HepG2 (cell line): ENCODE data around the gene NOCT. TPM values are rescaled to one million over a fixed set of nuclear protein-coding genes. Genes with fewer than 3 reads are reported as not detected.

Experiments used
- ARID2 ChIP-seq: sonication (generic); formaldehyde crosslinking; IDR thresholded peaks from 2 replicates; pipeline ENCODE4 v1.8.1; 2022; ENCODE audit warnings: mild to moderate bottlenecking, missing genetic modification reagents, borderline replicate concordance
- FOXM1 ChIP-seq: sonication (generic); formaldehyde crosslinking; IDR thresholded peaks from 2 replicates; pipeline ENCODE4 v1.5.0; 2020; ENCODE audit warnings: missing genetic modification reagents
- GATAD2A ChIP-seq: IDR thresholded peaks from 2 replicates; pipeline ENCODE4 v1.6.1; 2016
- HNRNPL ChIP-seq: fragments of 200-400 bp; formaldehyde crosslinking; IDR thresholded peaks from 2 replicates; pipeline ENCODE4 v1.6.1; 2017; ENCODE audit warnings: mild to moderate bottlenecking, low read depth, low read length
- NAIF1 ChIP-seq: sonication (generic); formaldehyde crosslinking; IDR thresholded peaks from 2 replicates; pipeline ENCODE4 v1.5.0; 2020; ENCODE audit warnings: mild to moderate bottlenecking, missing genetic modification reagents, borderline replicate concordance
- PRPF4 ChIP-seq: fragments of 200-400 bp; formaldehyde crosslinking; IDR thresholded peaks from 2 replicates; pipeline ENCODE4 v1.6.1; 2016; ENCODE audit warnings: low read length, low read depth; ENCODE audit not compliant: poor library complexity, severe bottlenecking
- RFX3 ChIP-seq: IDR thresholded peaks from 2 replicates; pipeline ENCODE4 v1.6.1; 2016; ENCODE audit warnings: missing biosample characterization, missing genetic modification reagents
- SIX4 ChIP-seq: sonication (generic); formaldehyde crosslinking; IDR thresholded peaks from 2 replicates; pipeline ENCODE4 v1.4.0; 2020; ENCODE audit warnings: missing genetic modification reagents
- THAP11 ChIP-seq: IDR thresholded peaks from 2 replicates; pipeline ENCODE4 v1.6.1; 2016; ENCODE audit warnings: missing biosample characterization, missing genetic modification reagents
- ZBTB43 ChIP-seq: sonication (generic); formaldehyde crosslinking; conservative IDR thresholded peaks from 2 replicates; pipeline ENCODE4 v1.4.0; 2020; ENCODE audit warnings: missing genetic modification reagents
- ZNF333 ChIP-seq: sonication (generic); formaldehyde crosslinking; IDR thresholded peaks from 2 replicates; pipeline ENCODE4 v1.4.0; 2020; ENCODE audit warnings: mild to moderate bottlenecking, missing genetic modification reagents, borderline replicate concordance
- ZNF354B ChIP-seq: sonication (generic); formaldehyde crosslinking; IDR thresholded peaks from 2 replicates; pipeline ENCODE4 v1.8.0; 2022; ENCODE audit warnings: mild to moderate bottlenecking, missing genetic modification reagents
- ZNF382 ChIP-seq: sonication (generic); formaldehyde crosslinking; IDR thresholded peaks from 2 replicates; pipeline ENCODE4 v1.5.0; 2020; ENCODE audit warnings: missing genetic modification reagents, mild to moderate bottlenecking, borderline replicate concordance
- ZNF501 ChIP-seq: sonication (generic); formaldehyde crosslinking; IDR thresholded peaks from 2 replicates; pipeline ENCODE4 v1.5.1; 2020; ENCODE audit warnings: mild to moderate bottlenecking, moderate library complexity, missing genetic modification reagents
- ZNF703 ChIP-seq: sonication (generic); formaldehyde crosslinking; IDR thresholded peaks from 2 replicates; pipeline ENCODE4 v1.5.1; 2020; ENCODE audit warnings: missing genetic modification reagents, mild to moderate bottlenecking, moderate library complexity, borderline replicate concordance
- ZNF709 ChIP-seq: sonication (generic); formaldehyde crosslinking; IDR thresholded peaks from 2 replicates; pipeline ENCODE4 v1.5.0; 2020; ENCODE audit warnings: mild to moderate bottlenecking, missing genetic modification reagents
- ZNF792 ChIP-seq: IDR thresholded peaks from 2 replicates; pipeline ENCODE4 v1.6.1; 2016
- polyA plus RNA-seq, 8 experiments: library from polyadenylated mRNA; depleted of rRNA in 3 of 8; stranded (reverse) in 7 of 8; unstranded in 1 of 8; fragments of >200 nt; fragmentation: Illumina TruSeq in 4 of 8; extraction: Trizol in 4 of 8; gene quantifications; 2 replicates each; pipeline versions ENCODE4 v1.2.1 to v1.2.3, GENCODE V29; 2011 to 2016; ENCODE audit warnings: low read depth in 4 of 8, missing spikeins in 1 of 8, mixed read lengths in 1 of 8; ENCODE audit not compliant: insufficient read depth in 1 of 8
- total RNA-seq, 5 experiments: library from RNA; depleted of rRNA; stranded (reverse); fragments of >200 nt; fragmentation: Illumina TruSeq; extraction: Trizol; gene quantifications; 2 replicates each; pipeline ENCODE4 v1.2.3, GENCODE V29; 2016; ENCODE audit warnings: low read depth in 1 of 5
- TF ChIP-seq, protein P1 (sequence below): sonication (generic); formaldehyde crosslinking; IDR thresholded peaks from 2 replicates; pipeline ENCODE4 v1.4.0; 2020; ENCODE audit warnings: mild to moderate bottlenecking, missing genetic modification reagents
- TF ChIP-seq, protein P2 (sequence below): sonication (generic); formaldehyde crosslinking; conservative IDR thresholded peaks from 2 replicates; pipeline ENCODE4 v1.4.0; 2020; ENCODE audit warnings: missing genetic modification reagents

NOCT gene
- total and polyA plus RNA-seq, 2 of the 13 experiments (the other 11 are each of a cell fraction or from before 2014, with no cell fraction given): 3.6 to 13.1 TPM

DNA sequence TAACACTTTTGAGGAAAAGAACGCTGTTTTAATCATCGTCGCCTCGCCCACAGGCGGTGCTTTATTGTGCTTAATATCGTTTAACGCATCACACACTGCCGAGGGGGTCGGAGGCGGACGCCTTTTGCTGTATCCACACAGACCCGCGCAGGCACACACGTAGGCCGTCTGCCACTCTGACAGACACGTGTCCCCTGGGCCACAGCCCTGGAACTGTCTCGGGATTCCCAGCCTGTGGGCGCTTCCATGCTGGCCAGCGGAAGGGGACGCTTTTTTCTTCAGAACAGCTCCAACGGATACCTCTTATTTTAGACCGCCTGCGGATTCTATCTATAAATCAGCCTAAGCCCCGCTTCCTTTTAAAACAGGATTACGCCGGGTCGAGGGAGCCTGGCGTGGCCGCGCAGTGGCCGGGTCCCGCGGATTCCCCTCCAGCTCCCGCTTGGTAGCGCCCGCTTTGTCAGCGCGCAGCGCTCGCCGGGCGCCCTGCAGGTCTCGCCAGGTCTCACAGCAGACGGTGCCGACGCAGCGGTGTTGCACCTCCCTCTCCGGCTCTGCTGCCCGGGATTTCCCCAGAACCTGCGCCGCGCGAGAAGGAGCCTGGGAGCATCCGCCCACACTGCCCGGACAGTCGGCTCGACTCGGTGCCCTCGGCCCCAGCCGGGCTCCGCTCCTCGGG lies at the start of gene NOCT (continued):
- TF ChIP-seq, protein P1, sequence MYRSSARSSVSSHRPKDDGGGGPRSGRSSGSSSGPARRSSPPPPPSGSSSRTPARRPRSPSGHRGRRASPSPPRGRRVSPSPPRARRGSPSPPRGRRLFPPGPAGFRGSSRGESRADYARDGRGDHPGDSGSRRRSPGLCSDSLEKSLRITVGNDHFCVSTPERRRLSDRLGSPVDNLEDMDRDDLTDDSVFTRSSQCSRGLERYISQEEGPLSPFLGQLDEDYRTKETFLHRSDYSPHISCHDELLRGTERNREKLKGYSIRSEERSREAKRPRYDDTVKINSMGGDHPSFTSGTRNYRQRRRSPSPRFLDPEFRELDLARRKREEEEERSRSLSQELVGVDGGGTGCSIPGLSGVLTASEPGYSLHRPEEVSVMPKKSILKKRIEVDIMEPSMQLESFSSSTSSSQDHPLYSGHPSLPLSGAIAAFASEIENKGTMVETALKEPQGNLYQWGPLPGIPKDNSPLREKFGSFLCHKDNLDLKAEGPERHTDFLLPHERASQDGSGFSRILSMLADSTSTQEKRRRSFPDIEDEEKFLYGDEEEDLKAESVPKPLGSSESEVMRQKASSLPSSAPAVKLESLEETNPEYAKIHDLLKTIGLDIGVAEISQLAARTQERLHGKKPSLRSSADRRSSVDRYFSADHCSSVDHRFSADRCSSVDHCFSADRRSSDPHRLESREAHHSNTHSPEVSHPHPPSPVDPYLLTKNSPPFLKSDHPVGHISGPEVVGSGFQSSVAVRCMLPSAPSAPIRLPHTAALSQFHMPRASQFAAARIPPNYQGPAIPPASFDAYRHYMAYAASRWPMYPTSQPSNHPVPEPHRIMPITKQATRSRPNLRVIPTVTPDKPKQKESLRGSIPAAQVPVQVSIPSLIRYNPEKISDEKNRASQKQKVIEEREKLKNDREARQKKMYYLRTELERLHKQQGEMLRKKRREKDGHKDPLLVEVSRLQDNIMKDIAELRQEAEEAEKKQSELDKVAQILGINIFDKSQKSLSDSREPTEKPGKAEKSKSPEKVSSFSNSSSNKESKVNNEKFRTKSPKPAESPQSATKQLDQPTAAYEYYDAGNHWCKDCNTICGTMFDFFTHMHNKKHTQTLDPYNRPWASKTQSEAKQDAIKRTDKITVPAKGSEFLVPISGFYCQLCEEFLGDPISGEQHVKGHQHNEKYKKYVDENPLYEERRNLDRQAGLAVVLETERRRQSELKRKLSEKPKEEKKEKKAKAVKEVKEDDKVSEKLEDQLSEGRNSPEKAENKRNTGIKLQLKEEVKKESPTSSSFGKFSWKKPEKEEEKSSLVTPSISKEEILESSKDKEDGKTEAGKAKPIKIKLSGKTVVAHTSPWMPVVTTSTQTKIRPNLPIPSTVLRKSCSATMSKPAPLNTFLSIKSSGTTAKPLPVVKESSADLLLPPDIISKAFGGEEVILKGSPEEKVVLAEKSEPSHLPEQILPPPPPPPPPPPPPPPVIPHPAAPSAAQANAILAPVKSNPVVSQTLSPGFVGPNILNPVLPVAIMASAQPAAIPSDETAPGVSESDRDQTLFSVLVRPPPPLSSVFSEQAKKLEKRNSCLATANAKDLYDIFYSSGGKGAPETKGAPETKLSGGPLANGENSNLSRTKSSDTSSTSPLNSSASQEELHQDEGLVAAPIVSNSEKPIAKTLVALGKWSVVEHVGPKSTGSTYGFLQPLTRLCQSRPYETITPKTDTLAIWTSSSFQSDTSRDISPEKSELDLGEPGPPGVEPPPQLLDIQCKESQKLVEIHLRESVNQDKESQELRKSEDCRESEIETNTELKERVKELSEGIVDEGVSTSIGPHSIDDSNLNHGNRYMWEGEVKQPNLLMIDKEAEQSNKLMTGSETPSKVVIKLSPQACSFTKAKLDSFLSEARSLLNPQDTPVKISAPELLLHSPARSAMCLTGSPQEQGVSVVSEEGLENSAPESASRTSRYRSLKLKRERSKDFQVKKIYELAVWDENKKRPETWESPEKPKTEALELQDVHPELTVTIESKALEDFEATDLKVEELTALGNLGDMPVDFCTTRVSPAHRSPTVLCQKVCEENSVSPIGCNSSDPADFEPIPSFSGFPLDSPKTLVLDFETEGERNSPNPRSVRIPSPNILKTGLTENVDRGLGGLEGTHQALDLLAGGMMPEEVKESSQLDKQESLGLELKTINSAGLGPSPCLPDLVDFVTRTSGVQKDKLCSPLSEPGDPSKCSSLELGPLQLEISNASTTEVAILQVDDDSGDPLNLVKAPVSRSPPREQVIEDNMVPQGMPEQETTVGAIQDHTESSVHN: no peak
- TF ChIP-seq ZNF382 (CRISPR knock-in tag) (no peak), THAP11 (CRISPR knock-in tag) (0 out of 2 replicates have a peak, but pooled peaks have one; percentile 39), FOXM1 (CRISPR knock-in tag) (no peak), NAIF1 (CRISPR knock-in tag) (peak; percentile 82; the same call in 1 of the 2 replicates), ZNF333 (no peak; the same call in 1 of the 2 replicates), SIX4 (CRISPR knock-in tag) (no peak), PRPF4 (no peak), ZNF501 (CRISPR knock-in tag) (peak; percentile 94), ZBTB43 (no peak), HNRNPL (no peak), ZNF792 (CRISPR knock-in tag) (peak; percentile 68; the same call in 1 of the 2 replicates), GATAD2A (CRISPR knock-in tag) (peak; percentile 58), RFX3 (CRISPR knock-in tag) (no peak), ZNF703 (CRISPR knock-in tag) (peak; percentile 79; the same call in 1 of the 2 replicates), ZNF354B (no peak), ZNF709 (CRISPR knock-in tag) (peak; percentile 53; the same call in 1 of the 2 replicates), ARID2 (CRISPR knock-in tag) (no peak)
- TF ChIP-seq, protein P2, sequence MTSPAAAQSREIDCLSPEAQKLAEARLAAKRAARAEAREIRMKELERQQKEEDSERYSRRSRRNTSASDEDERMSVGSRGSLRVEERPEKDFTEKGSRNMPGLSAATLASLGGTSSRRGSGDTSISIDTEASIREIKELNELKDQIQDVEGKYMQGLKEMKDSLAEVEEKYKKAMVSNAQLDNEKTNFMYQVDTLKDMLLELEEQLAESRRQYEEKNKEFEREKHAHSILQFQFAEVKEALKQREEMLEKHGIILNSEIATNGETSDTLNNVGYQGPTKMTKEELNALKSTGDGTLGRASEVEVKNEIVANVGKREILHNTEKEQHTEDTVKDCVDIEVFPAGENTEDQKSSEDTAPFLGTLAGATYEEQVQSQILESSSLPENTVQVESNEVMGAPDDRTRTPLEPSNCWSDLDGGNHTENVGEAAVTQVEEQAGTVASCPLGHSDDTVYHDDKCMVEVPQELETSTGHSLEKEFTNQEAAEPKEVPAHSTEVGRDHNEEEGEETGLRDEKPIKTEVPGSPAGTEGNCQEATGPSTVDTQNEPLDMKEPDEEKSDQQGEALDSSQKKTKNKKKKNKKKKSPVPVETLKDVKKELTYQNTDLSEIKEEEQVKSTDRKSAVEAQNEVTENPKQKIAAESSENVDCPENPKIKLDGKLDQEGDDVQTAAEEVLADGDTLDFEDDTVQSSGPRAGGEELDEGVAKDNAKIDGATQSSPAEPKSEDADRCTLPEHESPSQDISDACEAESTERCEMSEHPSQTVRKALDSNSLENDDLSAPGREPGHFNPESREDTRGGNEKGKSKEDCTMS (CRISPR knock-in tag): no peak
